HUES6 (cell line): Measurements from ENCODE around the gene ERRFI1.
"Not testable (repeated sequence)": the region's sequence is repeated elsewhere in the genome, so short reads cannot be mapped to it uniquely, and the experiment has no call there.

Experiments used
- H3K27ac ChIP-seq: 2 replicates; pipeline ENCODE4 v1.7.0; 2013; ENCODE audit warnings: low read depth, mild to moderate bottlenecking, low read length, inconsistent platforms
- H3K27me3 ChIP-seq: 2 replicates; pipeline ENCODE4 v1.6.1; 2013; ENCODE audit warnings: low read length; ENCODE audit not compliant: control insufficient read depth, insufficient read depth
- H3K36me3 ChIP-seq: 2 replicates; pipeline ENCODE4 v1.6.1; 2013; ENCODE audit warnings: low read length; ENCODE audit not compliant: control insufficient read depth, insufficient read depth
- H3K4me1 ChIP-seq: 2 replicates; pipeline ENCODE4 v1.6.1; 2013; ENCODE audit warnings: low read length; ENCODE audit not compliant: control insufficient read depth, insufficient read depth
- H3K4me3 ChIP-seq: 2 replicates; pipeline ENCODE4 v1.5.1; 2013; ENCODE audit warnings: low read depth, low read length
- H3K9ac ChIP-seq: one replicate; pipeline ENCODE4 v1.6.1; 2013; ENCODE audit warnings: mild to moderate bottlenecking, low read length
- H3K9me3 ChIP-seq: 2 replicates; pipeline ENCODE4 v1.6.1; 2013; ENCODE audit warnings: low read depth, low read length; ENCODE audit not compliant: control insufficient read depth, insufficient read depth

The ERRFI1 gene

GRCh38 chr1:8059161-8059622 is 33.1 kb upstream of the ERRFI1 start:
- H3K9ac ChIP-seq: no peak overlapping the region
- no peaks in the 10 kb centered on the region for H3K36me3 ChIP-seq
- no peak overlapping the region for H3K27ac ChIP-seq
- no peak overlapping the region for H3K4me3 ChIP-seq
- 0 out of 2 replicates have a peak, but pooled peaks cover 2% of the 10 kb centered on the region for H3K4me1 ChIP-seq
- H3K9me3 ChIP-seq: no peaks in the 10 kb centered on the region
- H3K27me3 ChIP-seq: no peaks in the 10 kb centered on the region

DNA sequence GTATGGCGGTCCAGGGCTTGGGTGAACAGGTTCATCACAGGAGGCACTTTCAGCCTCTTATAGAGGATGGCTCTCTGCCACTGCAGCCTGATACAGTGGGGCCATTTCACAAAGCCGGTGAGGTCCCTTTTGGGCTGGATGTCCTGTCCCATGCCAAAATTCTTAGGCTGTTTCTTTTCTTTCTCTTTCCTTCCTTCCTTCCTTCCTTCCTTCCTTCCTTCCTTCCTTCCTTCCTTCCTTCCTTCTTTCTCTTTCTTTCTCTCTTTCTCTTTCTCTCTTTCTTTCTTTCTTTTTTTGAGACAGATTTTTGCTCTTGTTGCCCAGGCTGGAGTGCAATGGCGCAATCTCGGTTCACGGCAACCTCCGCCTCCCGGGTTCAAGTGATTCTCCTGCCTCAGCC is 31.7 kb upstream of the ERRFI1 start:
- H3K4me3 ChIP-seq, H3K27me3 ChIP-seq, H3K27ac ChIP-seq: not testable (repeated sequence)

DNA sequence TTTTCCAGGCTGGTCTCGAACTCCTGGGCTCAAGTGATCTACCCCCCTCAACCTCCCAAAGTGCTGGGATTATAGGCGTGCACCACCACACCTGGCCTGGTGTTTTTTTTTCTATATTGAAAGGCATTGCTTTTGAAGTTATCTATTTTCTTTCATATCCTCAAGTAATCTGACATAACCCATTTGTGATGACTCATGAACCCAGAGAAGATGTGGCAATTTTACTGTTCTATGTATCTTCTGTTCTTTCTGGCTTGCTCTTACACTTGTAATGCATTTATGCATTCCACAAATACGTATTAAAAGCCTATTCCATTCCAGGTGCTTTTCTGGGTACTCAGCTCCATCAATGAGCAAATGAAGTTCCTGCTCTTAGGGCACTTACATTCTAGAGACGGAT is 29.9 kb upstream of the ERRFI1 start:
- Histone ChIP-seq H3K27ac (no peak overlapping the region), H3K9ac (no peak overlapping the region), H3K4me3 (no peak overlapping the region), H3K36me3 (no peaks in the 10 kb centered on the region), H3K4me1 (0 out of 2 replicates have a peak, but pooled peaks cover 2% of the 10 kb centered on the region), H3K27me3 (no peaks in the 10 kb centered on the region), H3K9me3 (no peaks in the 10 kb centered on the region)

More for the DNA sequence above, 31.7 kb upstream of the ERRFI1 start:
- not testable (repeated sequence) for H3K36me3 ChIP-seq, H3K9me3 ChIP-seq, H3K4me1 ChIP-seq, H3K9ac ChIP-seq

DNA sequence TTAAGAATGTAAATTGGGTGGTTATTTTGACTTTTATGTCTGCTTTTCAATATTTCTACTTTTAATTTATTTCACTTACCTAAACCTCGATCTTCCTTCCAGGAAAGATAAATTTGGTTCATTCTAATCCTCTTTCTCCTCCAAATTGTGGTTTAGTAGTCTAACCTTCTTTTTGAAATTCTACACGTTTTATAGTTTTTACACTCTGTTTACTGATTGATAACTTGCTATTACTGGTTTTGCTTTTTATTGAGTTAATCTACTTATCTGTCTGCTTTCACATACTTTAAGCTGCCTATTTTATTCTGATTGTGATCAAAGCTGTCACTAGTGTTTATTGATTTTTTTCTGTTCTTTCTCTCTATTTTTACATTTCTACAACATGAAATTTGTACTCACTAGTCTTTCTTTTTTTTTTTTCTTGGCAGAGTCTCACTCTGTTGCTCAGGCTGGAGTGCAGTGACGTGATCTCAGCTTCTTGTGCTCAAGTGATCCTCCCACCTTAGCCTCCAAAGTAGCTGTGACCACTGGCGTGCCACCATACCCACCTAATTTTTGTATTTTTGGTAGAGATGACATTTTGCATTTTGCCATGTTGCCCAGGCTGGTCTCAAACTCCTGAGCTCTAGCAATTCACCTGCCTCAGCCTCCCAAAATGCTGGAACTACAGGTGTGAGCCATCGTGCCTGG is 27.9 kb upstream of the ERRFI1 start:
- no peak overlapping the region for H3K4me3 ChIP-seq
- H3K36me3 ChIP-seq: no peaks in the 10 kb centered on the region
- H3K9ac ChIP-seq: no peak overlapping the region
- no peak overlapping the region for H3K27ac ChIP-seq
- no peaks in the 10 kb centered on the region for H3K9me3 ChIP-seq
- H3K4me1 ChIP-seq: no peaks in the 10 kb centered on the region
- no peaks in the 10 kb centered on the region for H3K27me3 ChIP-seq

- Histone ChIP-seq H3K36me3 (no peaks in the 10 kb centered on the region), H3K4me1 (no peaks in the 10 kb centered on the region), H3K4me3 (no peak overlapping the region), H3K27ac (no peak overlapping the region), H3K9me3 (no peaks in the 10 kb centered on the region), H3K9ac (no peak overlapping the region), H3K27me3 (no peaks in the 10 kb centered on the region)
These were observed 25.5 kb upstream of the ERRFI1 start for GRCh38 chr1:8051650-8052049.

DNA sequence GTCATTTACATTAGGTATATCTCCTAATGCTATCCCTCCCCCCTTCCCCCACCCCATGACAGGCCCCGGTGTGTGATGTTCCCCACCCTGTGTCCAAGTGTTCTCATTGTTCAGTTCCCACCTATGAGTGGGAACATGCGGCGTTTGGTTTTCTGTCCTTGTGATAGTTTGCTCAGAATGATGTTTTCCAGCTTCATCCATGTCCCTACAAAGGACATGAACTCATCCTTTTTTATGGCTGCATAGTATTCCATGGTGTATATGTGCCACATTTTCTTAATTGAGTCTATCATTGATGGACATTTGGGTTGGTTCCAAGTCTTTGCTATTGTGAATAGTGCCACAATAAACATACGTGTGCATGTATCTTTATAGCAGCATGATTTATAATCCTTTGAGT is 23.1 kb upstream of the ERRFI1 start:
- H3K4me1 ChIP-seq, H3K9me3 ChIP-seq, H3K27me3 ChIP-seq, H3K4me3 ChIP-seq, H3K36me3 ChIP-seq, H3K27ac ChIP-seq, H3K9ac ChIP-seq: not testable (repeated sequence)

DNA sequence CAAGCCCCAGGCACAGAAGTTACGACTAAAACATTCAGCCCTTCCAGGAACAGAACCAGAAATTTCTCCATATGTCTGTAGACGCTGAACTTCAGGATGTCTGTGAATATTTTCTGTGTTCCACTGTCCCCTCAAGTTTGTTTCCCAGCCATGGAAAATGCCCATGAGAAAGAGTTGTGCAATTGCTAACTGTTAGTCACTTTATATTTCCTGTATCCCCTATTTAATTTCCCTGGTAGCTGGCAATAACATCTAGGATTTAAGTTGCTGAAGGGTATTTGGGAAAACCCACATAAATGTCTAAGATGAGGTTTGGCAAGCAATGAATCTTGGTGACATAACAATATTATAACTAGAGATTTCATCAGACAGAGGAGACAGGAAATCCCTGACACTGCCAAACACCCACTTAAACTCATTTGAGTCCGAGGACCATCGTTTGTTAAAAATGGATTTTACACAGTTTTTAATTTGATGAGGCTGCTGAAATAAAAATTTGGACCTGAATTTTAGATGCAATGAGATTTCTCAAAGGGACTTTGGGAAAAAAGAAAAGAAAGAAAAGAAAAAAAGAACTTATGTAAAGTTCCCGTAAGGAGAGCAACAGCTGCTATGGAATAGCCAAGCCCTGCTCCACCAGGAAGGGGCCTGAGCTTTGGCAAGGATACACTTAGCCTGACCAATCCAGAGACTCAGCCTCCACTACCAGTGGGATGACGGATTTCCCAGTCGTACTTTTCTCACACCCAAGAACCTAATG is 21.8 kb upstream of the ERRFI1 start:
- H3K36me3 ChIP-seq: no peaks in the 10 kb centered on the region
- H3K4me1 ChIP-seq: no peaks in the 10 kb centered on the region
- no peak overlapping the region for H3K4me3 ChIP-seq
- H3K9me3 ChIP-seq: no peaks in the 10 kb centered on the region
- H3K27me3 ChIP-seq: no peaks in the 10 kb centered on the region
- no peak overlapping the region for H3K9ac ChIP-seq
- no peak overlapping the region for H3K27ac ChIP-seq

- Histone ChIP-seq H3K9me3 (no peaks in the 10 kb centered on the region), H3K27me3 (no peaks in the 10 kb centered on the region), H3K9ac (no peak overlapping the region), H3K27ac (no peak overlapping the region), H3K4me3 (no peak overlapping the region), H3K36me3 (no peaks in the 10 kb centered on the region), H3K4me1 (no peaks in the 10 kb centered on the region)
These were observed 21.0 kb upstream of the ERRFI1 start for GRCh38 chr1:8047112-8047511.

- no peak overlapping the region for H3K9ac ChIP-seq
- H3K27ac ChIP-seq: no peak overlapping the region
- H3K27me3 ChIP-seq: no peaks in the 10 kb centered on the region
- no peak overlapping the region for H3K4me3 ChIP-seq
- no peaks in the 10 kb centered on the region for H3K36me3 ChIP-seq
- H3K9me3 ChIP-seq: no peaks in the 10 kb centered on the region
- H3K4me1 ChIP-seq: no peaks in the 10 kb centered on the region
These were observed 20.3 kb upstream of the ERRFI1 start for GRCh38 chr1:8046391-8046790.

GRCh38 chr1:8043621-8044020 is 17.5 kb upstream of the ERRFI1 start:
- no peak overlapping the region for H3K4me3 ChIP-seq
- no peak overlapping the region for H3K9ac ChIP-seq
- H3K27me3 ChIP-seq: no peaks in the 10 kb centered on the region
- no peaks in the 10 kb centered on the region for H3K36me3 ChIP-seq
- no peaks in the 10 kb centered on the region for H3K4me1 ChIP-seq
- no peaks in the 10 kb centered on the region for H3K9me3 ChIP-seq
- H3K27ac ChIP-seq: no peak overlapping the region

DNA sequence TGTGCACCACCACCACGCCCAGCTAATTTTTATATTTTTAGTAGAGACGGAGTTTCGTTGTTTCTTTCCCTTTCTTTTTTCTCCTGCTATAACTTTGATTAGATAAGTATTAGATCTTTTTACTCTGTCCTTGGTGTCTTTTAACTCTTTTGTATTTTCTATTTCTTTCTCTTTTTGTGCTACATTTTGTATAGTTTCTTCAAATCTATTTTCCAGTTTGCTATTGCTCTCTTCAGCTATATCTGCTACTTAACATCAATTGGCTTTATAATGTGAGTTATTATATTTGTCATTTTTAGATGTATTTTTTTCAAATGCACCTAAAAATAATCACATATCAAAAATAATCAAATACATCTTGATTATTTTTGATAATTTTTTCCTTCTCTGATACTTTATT is 16.0 kb upstream of the ERRFI1 start:
- Histone ChIP-seq H3K36me3 (no peaks in the 10 kb centered on the region), H3K4me3 (no peak overlapping the region), H3K27ac (no peak overlapping the region), H3K27me3 (no peaks in the 10 kb centered on the region), H3K9ac (no peak overlapping the region), H3K9me3 (no peaks in the 10 kb centered on the region), H3K4me1 (no peaks in the 10 kb centered on the region)
